ENCODE measurements around the gene TMCC3.
"Not testable (repeated sequence)": the region's sequence is repeated elsewhere in the genome, so short reads cannot be mapped to it uniquely, and the experiment has no call there.

TMCC3 gene

GRCh38 chr12:94560431-94561221 is 89.7 kb downstream of the TMCC3 start:
- no peak for DNase-seq

GRCh38 chr12:94558612-94559011 is 91.7 kb downstream of the TMCC3 start:
- no peak for DNase-seq

GRCh38 chr12:94557746-94558295 is 92.5 kb downstream of the TMCC3 start:
- no peak for DNase-seq

GRCh38 chr12:94555687-94556086 is 94.7 kb downstream of the TMCC3 start:
- DNase-seq, result no peak

- no peak for DNase-seq
Observed at GRCh38 chr12:94553875-94554274, 96.5 kb downstream of the TMCC3 start.

DNA sequence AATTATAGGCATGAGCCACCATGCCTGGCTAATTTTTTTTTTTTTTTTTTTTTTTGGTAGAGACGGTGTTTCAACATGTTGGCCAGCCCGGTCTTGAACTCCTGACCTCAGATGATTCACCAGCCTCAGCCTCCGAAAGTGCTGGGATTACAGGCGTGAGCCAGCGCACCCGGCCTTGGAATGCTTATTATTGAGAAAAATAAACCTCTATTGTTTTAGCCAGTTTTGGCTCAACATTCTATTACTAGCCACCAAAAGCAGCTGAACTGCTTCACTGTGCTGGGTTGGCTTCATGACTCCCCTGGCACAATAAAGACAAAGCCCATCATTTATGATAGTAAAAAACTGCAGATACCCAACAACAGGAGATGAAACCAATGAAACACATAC is 97.2 kb downstream of the TMCC3 start:
- no peak for DNase-seq

- no peak for DNase-seq
Observed at GRCh38 chr12:94551810-94552209, 98.5 kb downstream of the TMCC3 start.

GRCh38 chr12:94550964-94551363 is 99.4 kb downstream of the TMCC3 start:
- DNase-seq, result no peak

DNA sequence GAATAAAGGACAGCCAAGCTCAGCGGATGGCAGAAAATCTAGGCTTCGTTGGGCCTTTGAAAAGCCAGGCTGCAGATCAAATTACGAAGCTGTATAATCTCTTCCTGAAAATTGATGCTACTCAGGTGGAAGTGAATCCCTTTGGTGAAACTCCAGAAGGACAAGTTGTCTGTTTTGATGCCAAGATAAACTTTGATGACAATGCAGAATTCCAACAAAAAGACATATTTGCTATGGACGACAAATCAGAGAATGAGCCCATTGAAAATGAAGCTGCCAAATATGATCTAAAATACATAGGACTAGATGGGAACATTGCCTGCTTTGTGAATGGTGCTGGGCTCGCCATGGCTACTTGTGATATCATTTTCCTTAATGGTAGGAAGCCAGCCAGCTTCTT is 101.5 kb downstream of the TMCC3 start:
- not testable (repeated sequence) for DNase-seq

GRCh38 chr12:94545935-94546771 is 104.2 kb downstream of the TMCC3 start:
- no peak for DNase-seq

GRCh38 chr12:94544355-94544754 is 106.0 kb downstream of the TMCC3 start:
- no peak for DNase-seq

DNA sequence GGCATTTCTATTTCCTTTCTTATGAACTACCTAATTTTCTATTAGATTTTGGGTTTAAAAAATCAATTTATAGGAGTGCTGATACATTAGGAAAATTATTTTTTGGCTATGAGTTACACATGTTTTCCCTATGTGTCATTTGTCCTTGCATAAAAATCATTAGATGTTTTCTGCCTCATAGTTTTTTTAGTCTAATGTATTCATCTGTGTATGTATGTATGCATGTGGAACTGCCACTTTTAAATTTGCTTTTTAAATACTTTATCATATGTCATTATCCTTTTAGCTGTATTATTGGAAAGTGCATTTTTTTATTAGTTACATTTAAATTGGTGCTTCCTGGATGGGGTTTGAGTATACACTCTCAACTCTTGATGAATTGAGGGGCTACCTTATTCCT is 112.0 kb downstream of the TMCC3 start:
- DNase-seq, result no peak

- DNase-seq, result no peak
Observed at GRCh38 chr12:94536040-94536965, 114.1 kb downstream of the TMCC3 start.

- peak; percentile 7 for DNase-seq
Observed at GRCh38 chr12:94535510-94535921, 114.8 kb downstream of the TMCC3 start.

DNA sequence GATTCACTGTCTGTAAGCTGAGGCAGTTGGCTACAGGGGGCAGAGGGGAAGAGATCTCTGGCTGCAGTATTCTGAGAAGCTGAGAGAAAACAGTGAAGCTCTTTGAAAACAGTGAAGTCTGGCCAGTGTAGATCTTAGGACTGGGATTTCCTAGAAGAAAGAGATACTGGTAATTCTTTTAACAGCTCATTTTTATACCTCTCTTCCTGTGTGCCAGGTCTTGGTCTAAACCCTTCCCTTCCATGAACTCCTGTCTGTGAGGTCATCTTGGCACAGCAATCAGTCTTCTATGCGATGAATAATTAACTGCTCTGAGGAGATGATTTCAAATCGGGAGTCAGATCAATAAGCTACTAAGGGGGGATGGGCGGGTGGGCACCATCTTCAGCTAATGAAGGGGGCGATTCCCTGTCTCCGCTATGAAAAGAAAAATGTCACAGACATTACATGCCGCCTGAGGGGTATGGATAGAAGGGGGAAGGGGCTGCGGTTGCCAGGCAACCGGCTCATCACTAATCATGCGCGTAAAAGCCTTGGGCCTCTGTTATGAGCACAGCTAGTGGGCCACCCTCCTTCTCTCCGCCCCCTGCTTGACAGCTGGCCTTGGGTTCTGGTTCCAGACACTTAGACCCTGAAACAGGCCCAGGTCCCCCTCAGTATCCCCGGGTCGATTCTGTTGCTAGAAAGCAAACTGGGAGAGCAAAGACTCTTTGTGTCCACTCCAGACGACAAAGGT is 115.4 kb downstream of the TMCC3 start:
- no peak for DNase-seq

GRCh38 chr12:94534278-94534677 is 116.1 kb downstream of the TMCC3 start:
- DNase-seq, result no peak

GRCh38 chr12:94532490-94533422 is 117.6 kb downstream of the TMCC3 start:
- DNase-seq, result peak; percentile 10

GRCh38 chr12:94531196-94531720 is 119.1 kb downstream of the TMCC3 start:
- DNase-seq, result no peak

GRCh38 chr12:94525951-94526350 is 124.4 kb downstream of the TMCC3 start:
- no peak for DNase-seq
